Posterior vena cava (tissue), 2 donors: ENCODE measurements around the gene CTSH. TPM values are rescaled to one million over a fixed set of nuclear protein-coding genes. Genes with fewer than 3 reads are reported as not detected.
"Not testable (repeated sequence)": the region's sequence is repeated elsewhere in the genome, so short reads cannot be mapped to it uniquely, and the experiment has no call there.

ENCODE experiments used
- DNase-seq: peaks from one replicate; pipeline ENCODE4 v3.0.0-alpha.2; 2020; ENCODE audit warnings: low spot score
- intact Hi-C, 2 donors: fragments of 100-400 bp; cut with DNase I; formaldehyde crosslinking; loops; one replicate each; pipeline versions ENCODE4 v1.14.1 to v1.14.2; 2022 to 2023
- total RNA-seq, 2 donors: library from RNA; stranded (reverse); fragmentation: NEBNext Ultra II Directional; extraction: Animal tissue kit (Norgen Biotek cat#: 25700); gene quantifications; one replicate each; pipeline ENCODE4 v1.2.1, GENCODE V29; 2021
- donor health status: DM: yes; HTN: yes; CAD: no.
- donor health status: DM: yes; HTN: yes; CAD: no.

CTSH gene
- total RNA-seq, 2 donors from 2014 or later, result 40.0 to 129 TPM

- intact Hi-C loops, result loop anchor here in 1 of 2 donors (2.0 kb wide), 1 partner anchor 70 kb away; no protein-coding TSS in a partner anchor
- no peak for DNase-seq
These were observed 35.6 kb downstream of the CTSH start for GRCh38 chr15:78909160-78909695.

GRCh38 chr15:78907577-78907976 lies 37.3 kb downstream of the CTSH start:
- no peak for DNase-seq
- intact Hi-C loops, result no loop called here

- intact Hi-C loops, result no loop called here
- no peak for DNase-seq
These were observed 38.6 kb downstream of the CTSH start for GRCh38 chr15:78906316-78906620.

GRCh38 chr15:78904599-78905358 lies 40.1 kb downstream of the CTSH start:
- no peak for DNase-seq
- intact Hi-C loops, result no loop called here

- DNase-seq, intact Hi-C loops: not testable (repeated sequence)
These were observed 42.4 kb downstream of the CTSH start for GRCh38 chr15:78902281-78903032.

- intact Hi-C loops, DNase-seq: not testable (repeated sequence)
These were observed 43.9 kb downstream of the CTSH start for GRCh38 chr15:78900819-78901533.

- intact Hi-C loops, result loop anchor here in 1 of 2 donors (5.0 kb wide), 1 partner anchor 799 kb away; no protein-coding TSS in a partner anchor
- no peak for DNase-seq
These were observed 46.3 kb downstream of the CTSH start for GRCh38 chr15:78898540-78898939.

- no peak for DNase-seq
- intact Hi-C loops, result loop anchor here in 1 of 2 donors (5.0 kb wide), 1 partner anchor 802 kb away; no protein-coding TSS in a partner anchor
These were observed 49.4 kb downstream of the CTSH start for GRCh38 chr15:78895471-78895870.

GRCh38 chr15:78893538-78893937 lies 51.3 kb downstream of the CTSH start:
- DNase-seq, result no peak
- intact Hi-C loops, result no loop called here

- DNase-seq, result no peak
- intact Hi-C loops, result no loop called here
These were observed 55.8 kb downstream of the CTSH start for GRCh38 chr15:78889000-78889399.

- DNase-seq, result no peak
- intact Hi-C loops, result no loop called here
These were observed 63.2 kb downstream of the CTSH start for GRCh38 chr15:78881681-78882080.

GRCh38 chr15:78880813-78881212 lies 64.0 kb downstream of the CTSH start:
- no peak for DNase-seq

GRCh38 chr15:78880242-78880533 lies 64.7 kb downstream of the CTSH start:
- intact Hi-C loops, result no loop called here
- no peak for DNase-seq

More at GRCh38 chr15:78880813-78881212, 64.0 kb downstream of the CTSH start:
- intact Hi-C loops, result no loop called here

GRCh38 chr15:78879517-78880241 lies 65.2 kb downstream of the CTSH start:
- no peak for DNase-seq
- intact Hi-C loops, result no loop called here

GRCh38 chr15:78878356-78878755 lies 66.5 kb downstream of the CTSH start:
- no peak for DNase-seq
- intact Hi-C loops, result no loop called here

GRCh38 chr15:78876954-78877353 lies 67.9 kb downstream of the CTSH start:
- intact Hi-C loops, DNase-seq: not testable (repeated sequence)

GRCh38 chr15:78875107-78875914 lies 69.5 kb downstream of the CTSH start:
- no peak for DNase-seq
- intact Hi-C loops, result no loop called here
